NT2/D1 (cell line): ENCODE measurements around the gene C5orf46.
"Not testable (repeated sequence)": the region's sequence is repeated elsewhere in the genome, so short reads cannot be mapped to it uniquely, and the experiment has no call there.

ENCODE experiments used
- DNase-seq: peaks from one replicate; pipeline ENCODE4 v3.0.0-alpha.2; 2011; ENCODE audit warnings: low read depth, low spot score
- H3K27me3 ChIP-seq: 2 replicates; pipeline ENCODE4 v1.6.0; 2011; ENCODE audit warnings: mild to moderate bottlenecking; ENCODE audit not compliant: insufficient read length, insufficient read depth
- H3K36me3 ChIP-seq: 2 replicates; pipeline ENCODE4 v1.6.1; 2011; ENCODE audit warnings: mild to moderate bottlenecking, low read length, mixed read lengths; ENCODE audit not compliant: insufficient read depth, insufficient read length
- H3K4me1 ChIP-seq: 2 replicates; pipeline ENCODE4 v1.5.1; 2011; ENCODE audit not compliant: insufficient read depth, insufficient read length
- H3K4me3 ChIP-seq: 2 replicates; pipeline ENCODE4 v1.5.1; 2011; ENCODE audit warnings: low read depth; ENCODE audit not compliant: insufficient read length
- H3K9ac ChIP-seq: 2 replicates; pipeline ENCODE4 v1.6.0; 2011; ENCODE audit warnings: low read depth; ENCODE audit not compliant: insufficient read length
- H3K9me3 ChIP-seq: 2 replicates; pipeline ENCODE4 v1.5.1; 2011; ENCODE audit warnings: mild to moderate bottlenecking, low read length; ENCODE audit not compliant: insufficient read depth
- SUZ12 ChIP-seq: IDR thresholded peaks from 2 replicates; pipeline ENCODE4 v1.6.1; 2011; ENCODE audit not compliant: insufficient read length, insufficient read depth; ENCODE audit errors: extremely low read depth
- YY1 ChIP-seq: IDR thresholded peaks from 2 replicates; pipeline ENCODE4 v1.6.1; 2011; ENCODE audit not compliant: insufficient read length, insufficient read depth
- ZNF274 ChIP-seq: IDR thresholded peaks from 2 replicates; pipeline ENCODE4 v1.6.1; 2011; ENCODE audit warnings: mild to moderate bottlenecking, low read depth, low read length

C5orf46 gene

DNA sequence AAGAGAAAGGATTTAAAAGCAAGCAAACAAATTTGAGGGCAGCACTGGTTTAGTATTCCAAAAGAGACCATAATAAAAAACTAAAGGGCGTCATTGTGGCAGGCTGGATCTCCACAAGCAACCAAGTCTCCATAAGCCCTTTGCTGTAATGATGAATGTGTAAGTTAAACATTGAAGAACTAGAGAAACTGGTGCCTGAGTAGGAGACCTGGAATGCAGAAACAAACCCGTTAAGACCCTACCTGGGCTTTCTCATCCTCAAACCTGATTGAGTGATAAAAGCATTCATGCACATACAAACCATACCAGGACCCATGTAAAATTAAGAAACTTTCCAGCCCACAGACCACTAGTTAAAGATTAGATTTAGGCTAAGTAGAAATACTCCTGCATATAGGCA lies 29.7 kb downstream of the C5orf46 start:
- no peak overlapping the region for H3K4me3 ChIP-seq
- no peaks in the 10 kb centered on the region for H3K4me1 ChIP-seq
- peaks cover 33% of the 10 kb centered on the region for H3K9me3 ChIP-seq
- TF ChIP-seq ZNF274 (no peak), YY1 (no peak), SUZ12 (no peak)
- no peaks in the 10 kb centered on the region for H3K27me3 ChIP-seq
- no peaks in the 10 kb centered on the region for H3K36me3 ChIP-seq
- no peak overlapping the region for H3K9ac ChIP-seq
- DNase-seq, result no peak

DNA sequence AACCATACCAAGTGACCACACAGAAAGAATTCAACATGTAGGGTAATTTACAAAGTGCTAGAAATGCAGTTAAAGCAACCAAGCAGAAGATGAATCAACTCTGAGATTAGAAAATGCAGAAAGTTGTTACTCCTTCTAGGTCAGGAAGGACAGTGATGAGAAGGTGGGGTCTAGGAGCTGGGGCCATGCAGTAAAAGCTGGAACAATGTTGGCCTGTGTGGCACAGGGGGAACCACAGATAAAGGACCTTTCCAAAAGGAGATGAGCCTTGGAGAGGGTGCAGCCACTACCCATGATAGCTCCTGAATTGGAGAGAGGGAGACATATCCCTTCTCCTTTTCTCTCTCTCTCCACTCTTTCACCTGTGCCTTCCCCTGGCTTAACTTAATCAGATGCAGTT lies 30.2 kb downstream of the C5orf46 start:
- Histone ChIP-seq H3K4me1 (no peaks in the 10 kb centered on the region), H3K9ac (no peak overlapping the region), H3K4me3 (no peak overlapping the region), H3K9me3 (peaks cover 33% of the 10 kb centered on the region), H3K36me3 (no peaks in the 10 kb centered on the region), H3K27me3 (no peaks in the 10 kb centered on the region)
- DNase-seq, result no peak
- TF ChIP-seq YY1 (no peak), SUZ12 (no peak), ZNF274 (no peak)

DNA sequence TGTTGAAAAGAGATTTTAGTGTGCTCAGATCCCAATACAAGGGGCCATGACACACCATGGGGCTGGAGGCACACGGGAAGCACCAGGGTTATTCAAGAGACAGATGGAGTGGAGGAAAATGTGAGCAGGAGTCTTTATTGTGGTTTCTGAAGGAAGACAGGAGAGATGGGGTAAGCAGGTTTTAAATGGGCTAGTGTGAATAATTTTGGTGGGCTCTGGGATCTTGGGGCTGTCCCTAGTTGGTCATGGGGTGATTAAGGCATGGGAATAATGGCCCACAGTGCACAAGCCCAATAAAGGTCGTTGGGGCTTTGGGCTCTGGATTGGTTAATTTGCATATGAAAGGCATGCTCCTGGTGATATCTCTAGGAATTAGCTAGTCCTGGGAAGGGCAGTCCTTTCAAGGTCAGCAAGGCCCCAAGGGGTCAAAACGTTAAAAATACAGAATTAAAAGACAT lies 31.4 kb downstream of the C5orf46 start:
- Histone ChIP-seq H3K9me3 (peaks cover 33% of the 10 kb centered on the region), H3K27me3 (no peaks in the 10 kb centered on the region), H3K4me1 (no peaks in the 10 kb centered on the region), H3K36me3 (no peaks in the 10 kb centered on the region), H3K9ac (peak overlapping the region; percentile 70), H3K4me3 (peak overlapping the region; percentile 33)
- TF ChIP-seq YY1, result no peak
- peak; percentile 52 for DNase-seq

DNA sequence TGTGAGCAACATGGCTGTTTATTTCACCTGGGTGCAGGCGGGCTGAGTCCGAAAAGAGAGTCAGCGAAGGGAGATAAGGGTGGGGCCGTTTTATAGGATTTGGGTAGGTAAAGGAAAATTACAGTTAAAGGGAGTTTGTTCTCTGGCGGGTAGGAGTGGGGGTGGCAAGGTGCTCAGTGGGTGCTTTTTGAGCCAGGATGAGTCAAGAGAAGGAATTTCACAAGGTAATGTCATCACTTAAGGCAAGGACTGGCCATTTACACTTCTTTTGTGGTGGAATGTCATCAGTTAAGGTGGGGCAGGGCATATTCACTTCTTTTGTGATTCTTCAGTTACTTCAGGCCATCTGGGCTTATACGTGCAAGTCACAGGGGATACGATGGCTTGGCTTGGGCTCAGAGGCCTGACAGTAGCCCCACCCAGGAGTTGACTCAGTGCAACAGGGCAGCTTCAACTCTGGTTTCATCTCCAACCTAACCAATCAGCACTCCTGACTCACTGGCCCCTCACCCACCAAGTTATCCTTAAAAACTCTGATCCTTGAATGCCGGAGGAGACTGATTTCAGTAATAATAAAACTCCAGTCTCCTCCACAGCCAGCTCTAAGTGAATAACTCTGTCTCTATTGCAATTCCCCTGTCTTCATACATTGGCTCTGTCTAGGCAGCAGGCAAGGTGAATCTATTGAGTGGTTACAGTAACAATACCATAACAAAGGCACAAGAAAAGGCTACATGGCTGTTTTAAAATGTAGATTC lies 32.0 kb downstream of the C5orf46 start:
- peaks cover 37% of the 10 kb centered on the region for H3K9me3 ChIP-seq
- H3K27me3 ChIP-seq, H3K36me3 ChIP-seq, H3K4me1 ChIP-seq: not testable (repeated sequence)
- H3K4me3 ChIP-seq, result peak overlapping the region; percentile 33
- DNase-seq, result peak; percentile 78
- H3K9ac ChIP-seq, result peak overlapping the region; percentile 70

DNA sequence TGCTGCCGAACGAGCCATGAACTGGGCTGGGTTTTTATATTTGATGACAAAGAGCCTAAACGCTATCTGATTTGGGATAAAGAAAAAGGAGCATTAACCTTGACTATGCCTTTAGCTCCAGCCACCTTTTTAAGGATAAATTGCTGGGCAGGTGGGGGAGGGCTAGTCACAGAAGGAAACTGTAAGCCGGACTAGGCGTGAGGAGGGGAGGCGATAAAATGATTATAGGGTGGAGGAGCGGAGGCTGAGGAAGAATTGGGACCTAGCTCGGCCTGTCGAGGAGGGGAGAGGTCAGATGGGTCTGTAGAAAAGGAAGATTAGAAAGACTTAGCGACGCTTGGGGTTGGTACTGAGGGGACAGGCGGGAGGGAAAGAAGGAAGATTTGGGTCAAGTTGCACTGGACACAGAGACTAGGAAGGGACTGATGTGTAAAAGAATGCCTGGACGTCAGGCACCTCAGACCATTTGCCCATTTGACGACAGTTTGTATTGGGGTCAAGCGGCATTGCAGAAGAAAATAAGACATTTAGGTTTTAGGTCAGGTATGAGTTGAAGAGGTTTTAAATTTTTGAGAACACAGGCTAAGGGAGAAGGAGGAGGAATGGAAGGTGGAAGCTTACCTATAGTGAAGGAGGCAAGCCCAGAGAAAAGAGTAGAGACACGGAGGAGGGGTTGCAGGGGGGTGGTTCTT lies 33.4 kb downstream of the C5orf46 start:
- Histone ChIP-seq H3K4me3 (peak overlapping the region; percentile 57), H3K9ac (peak overlapping the region; percentile 87), H3K9me3 (peaks cover 34% of the 10 kb centered on the region)
- DNase-seq, H3K4me1 ChIP-seq, H3K27me3 ChIP-seq, H3K36me3 ChIP-seq: not testable (repeated sequence)

DNA sequence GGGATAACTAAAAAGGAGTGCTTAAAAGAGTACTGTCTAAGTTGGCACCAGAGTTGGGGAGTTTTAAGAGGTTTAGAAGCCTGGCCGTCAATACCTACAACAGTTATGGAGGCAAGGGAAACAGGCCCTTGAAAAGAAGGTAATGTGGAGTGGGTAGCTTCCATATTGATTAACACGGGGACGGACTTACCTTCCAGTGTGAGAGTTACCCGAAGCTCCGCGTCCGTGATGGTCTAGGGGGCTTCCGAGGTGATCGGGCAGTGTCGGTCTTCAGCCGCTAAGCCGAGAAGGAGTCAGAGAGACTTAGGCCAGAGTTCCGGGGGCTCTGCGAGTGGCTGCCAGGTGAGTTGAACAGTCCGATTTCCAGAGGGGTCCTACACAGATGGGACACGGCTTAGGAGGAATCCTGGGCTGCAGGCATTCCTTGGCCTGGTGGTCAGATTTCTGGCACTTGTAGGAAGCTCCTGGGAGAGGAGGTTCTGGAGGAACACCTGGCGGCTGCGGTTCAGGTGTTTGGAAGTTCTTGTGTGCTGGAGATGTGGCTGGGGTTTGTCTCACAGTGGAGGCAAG lies 34.3 kb downstream of the C5orf46 start:
- H3K36me3 ChIP-seq, DNase-seq, H3K27me3 ChIP-seq, H3K4me1 ChIP-seq: not testable (repeated sequence)
- peak overlapping the region; percentile 35 for H3K4me3 ChIP-seq
- peak overlapping the region; percentile 62 for H3K9ac ChIP-seq
- H3K9me3 ChIP-seq, result peaks cover 33% of the 10 kb centered on the region

DNA sequence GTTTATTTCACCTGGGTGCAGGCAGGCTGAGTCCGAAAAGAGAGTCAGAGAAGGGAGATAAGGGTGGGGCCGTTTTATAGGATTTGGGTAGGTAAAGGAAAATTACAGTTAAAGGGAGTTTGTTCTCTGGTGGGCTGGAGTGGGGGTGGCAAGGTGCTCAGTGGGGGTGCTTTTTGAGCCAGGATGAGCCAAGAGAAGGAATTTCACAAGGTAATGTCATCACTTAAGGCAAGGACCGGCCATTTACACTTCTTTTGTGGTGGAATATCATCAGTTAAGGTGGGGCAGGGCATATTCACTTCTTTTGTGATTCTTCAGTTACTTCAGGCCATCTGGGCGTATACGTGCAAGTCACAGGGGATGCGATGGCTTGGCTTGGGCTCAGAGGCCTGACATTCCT lies 36.4 kb downstream of the C5orf46 start:
- DNase-seq, H3K27me3 ChIP-seq, H3K4me1 ChIP-seq, H3K36me3 ChIP-seq: not testable (repeated sequence)
- H3K9ac ChIP-seq, result peak overlapping the region; percentile 61
- peak overlapping the region; percentile 9 for H3K4me3 ChIP-seq
- peaks cover 12% of the 10 kb centered on the region; the same call in 1 of the 2 replicates for H3K9me3 ChIP-seq

DNA sequence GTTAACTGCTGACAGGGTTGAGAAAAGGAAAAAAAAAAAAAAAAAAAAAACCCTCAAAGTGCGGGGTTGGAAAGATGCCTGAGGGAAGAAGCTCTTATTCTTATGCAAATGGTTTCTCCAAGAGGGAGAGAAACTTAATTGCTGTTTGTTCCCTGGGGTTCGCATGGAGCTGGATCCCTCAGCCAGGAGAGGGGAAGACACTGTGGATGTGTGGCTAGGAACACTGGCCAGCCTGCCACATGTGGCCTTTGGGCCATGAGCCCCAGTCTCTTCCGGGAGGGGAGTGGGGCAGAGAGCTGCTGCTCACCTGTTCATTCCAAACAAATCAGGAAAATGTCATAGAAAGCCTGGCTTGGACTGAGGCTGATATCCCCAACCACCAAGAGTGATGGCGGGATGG lies 37.2 kb downstream of the C5orf46 start:
- H3K9ac ChIP-seq, result peak overlapping the region; percentile 61
- no peaks in the 10 kb centered on the region for H3K36me3 ChIP-seq
- DNase-seq, result peak; percentile 82
- no peaks in the 10 kb centered on the region for H3K4me1 ChIP-seq
- H3K4me3 ChIP-seq, result peak overlapping the region; percentile 9
- no peak for TF ChIP-seq YY1
- TF ChIP-seq ZNF274, result no peak
- TF ChIP-seq SUZ12, result no peak
- H3K9me3 ChIP-seq, result peaks cover 7% of the 10 kb centered on the region; the same call in 1 of the 2 replicates
- H3K27me3 ChIP-seq, result no peaks in the 10 kb centered on the region
